ENCODE results near the gene IFT52. TPM values are rescaled to one million over a fixed set of nuclear protein-coding genes. Genes with fewer than 3 reads are reported as not detected.

The IFT52 gene, protein sequence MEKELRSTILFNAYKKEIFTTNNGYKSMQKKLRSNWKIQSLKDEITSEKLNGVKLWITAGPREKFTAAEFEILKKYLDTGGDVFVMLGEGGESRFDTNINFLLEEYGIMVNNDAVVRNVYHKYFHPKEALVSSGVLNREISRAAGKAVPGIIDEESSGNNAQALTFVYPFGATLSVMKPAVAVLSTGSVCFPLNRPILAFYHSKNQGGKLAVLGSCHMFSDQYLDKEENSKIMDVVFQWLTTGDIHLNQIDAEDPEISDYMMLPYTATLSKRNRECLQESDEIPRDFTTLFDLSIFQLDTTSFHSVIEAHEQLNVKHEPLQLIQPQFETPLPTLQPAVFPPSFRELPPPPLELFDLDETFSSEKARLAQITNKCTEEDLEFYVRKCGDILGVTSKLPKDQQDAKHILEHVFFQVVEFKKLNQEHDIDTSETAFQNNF
- total RNA-seq (2014; rRNA removed; shearing (Covaris generic)): 76.2 and 86.2 TPM in 2 replicates

DNA sequence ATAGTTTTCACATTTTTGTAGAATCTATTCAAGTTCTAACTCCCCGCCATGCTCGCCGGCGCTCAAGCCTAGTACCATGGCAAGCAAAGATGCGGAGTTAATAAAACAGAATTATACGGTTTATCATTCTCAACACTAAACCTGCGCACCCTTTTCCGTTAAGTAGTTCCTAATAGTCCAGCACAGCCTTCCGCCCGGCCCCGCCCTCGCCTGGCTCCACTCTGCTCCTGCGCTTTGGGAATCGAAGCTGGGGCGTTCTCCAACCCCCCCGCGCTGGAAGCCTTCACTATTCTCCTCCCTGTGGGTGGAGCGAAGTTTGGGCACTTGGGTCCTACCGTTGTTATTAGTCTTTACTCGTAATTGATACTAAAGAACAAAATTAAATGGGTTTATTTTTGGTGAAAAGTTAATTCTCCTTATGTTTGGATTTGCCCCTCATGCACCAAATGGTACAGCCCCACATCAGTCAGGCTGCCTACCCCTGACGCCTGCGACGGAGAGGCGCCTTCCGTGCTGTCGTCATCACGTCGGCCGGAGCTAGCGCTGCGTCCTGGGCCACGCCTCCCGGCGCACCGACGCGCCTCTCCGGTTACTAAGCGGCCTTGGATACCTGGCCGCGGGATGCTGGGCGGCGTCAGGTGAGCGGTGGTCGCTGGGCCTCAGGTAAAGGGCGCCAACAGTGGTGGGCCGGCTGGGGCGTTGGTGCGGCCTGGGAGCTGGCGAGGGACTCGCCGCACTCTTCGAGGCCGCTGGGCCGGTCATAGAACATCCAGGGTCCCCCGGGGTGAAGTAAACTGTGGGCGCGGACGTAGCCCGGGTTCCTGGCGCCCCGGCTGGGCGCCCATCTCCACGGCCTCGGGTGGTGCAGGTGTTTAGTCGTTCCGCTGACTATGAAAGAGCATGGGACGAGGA, at the start of gene IFT52:
IFT52 (plus strand) TSS at position 546 of the 912 bp plus-strand sequence. CDS start 3,762 bp downstream, outside the sequence.
- no peaks in the 10 kb centered on the region for H3K9me3 ChIP-seq (replicated peaks)
- H3K4me3 ChIP-seq: peak within 1 kb of the TSS; percentile 92
- peak within 1 kb of the TSS; percentile 88 for H3K27ac ChIP-seq
- H3K36me3 ChIP-seq: peaks cover 3% of the 10 kb centered on the region; the same call in 1 of the 2 replicates
- DNase-seq: peak; percentile 94 to 97
- peaks cover under 1% of the 10 kb centered on the region for H3K4me1 ChIP-seq
- no peaks in the 10 kb centered on the region for H3K27me3 ChIP-seq

DNA sequence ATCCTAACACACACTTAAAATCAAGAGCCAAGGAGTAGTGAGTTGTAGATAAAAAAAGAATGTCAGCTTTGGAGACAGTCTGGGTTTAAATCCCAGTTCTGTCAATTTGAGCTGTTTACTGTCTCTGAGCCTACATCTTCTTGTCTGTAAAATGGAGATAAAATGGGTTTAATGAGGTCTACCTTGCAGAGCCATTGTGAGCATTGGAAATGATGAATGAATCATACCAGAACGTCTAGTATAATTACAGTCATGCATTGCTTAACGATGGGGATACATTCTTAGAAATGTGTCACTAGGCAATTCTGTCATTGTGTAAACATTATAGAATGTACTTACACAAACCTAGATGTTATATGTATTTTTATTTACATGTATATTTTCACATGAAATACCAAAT, 49.5 kb upstream of the IFT52 start:
- no peaks in the 10 kb centered on the region for H3K4me1 ChIP-seq
- no peak for DNase-seq
- H3K27me3 ChIP-seq: no peaks in the 10 kb centered on the region
- H3K9me3 ChIP-seq (replicated peaks): no peaks in the 10 kb centered on the region
- no peak overlapping the region for H3K4me3 ChIP-seq
- H3K36me3 ChIP-seq: no peaks in the 10 kb centered on the region
- H3K27ac ChIP-seq: no peak overlapping the region

DNA sequence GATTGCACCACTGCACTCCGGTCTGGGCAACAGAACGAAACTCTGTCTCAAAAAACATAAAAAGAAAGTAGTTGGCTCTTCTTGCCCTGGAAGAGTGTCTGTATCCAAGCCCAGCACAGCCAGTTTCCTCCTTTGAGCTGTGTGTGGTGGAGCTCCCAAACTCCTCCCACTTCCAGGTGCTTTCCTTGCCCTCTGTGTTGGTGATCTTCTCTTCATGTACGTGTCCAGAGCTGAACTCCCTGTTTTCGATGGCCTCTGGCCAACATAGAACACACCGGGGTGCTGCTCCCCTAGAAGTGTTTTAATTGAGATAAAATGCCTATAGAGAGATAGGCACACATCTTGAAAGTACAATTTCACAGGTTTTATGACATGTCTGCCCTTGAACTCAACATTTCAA, 48.6 kb upstream of the IFT52 start:
- H3K9me3 ChIP-seq (replicated peaks): 0 out of 2 replicates have a peak, but pooled peaks cover 3% of the 10 kb centered on the region

DNA sequence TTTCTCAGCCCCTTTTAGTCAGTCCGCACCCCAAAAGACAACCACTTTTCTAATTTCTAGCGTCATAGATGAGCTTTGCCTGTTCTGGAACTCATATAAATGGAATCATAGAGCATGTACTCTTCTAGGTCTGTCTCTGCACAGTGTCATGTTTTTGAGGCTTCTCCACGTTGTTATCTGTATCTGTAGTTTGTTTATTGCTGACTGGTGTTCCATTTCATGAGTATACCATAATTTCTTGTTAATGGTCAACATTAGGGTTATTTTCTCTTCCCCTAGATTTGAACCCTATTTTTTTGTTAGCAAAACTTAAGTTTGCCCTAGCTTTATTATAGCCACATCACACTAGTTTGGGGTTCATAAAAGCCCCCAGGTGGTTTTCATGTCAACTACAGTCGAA, 48.1 kb upstream of the IFT52 start:
- peaks cover 8% of the 10 kb centered on the region for H3K9me3 ChIP-seq (replicated peaks)
- no peak overlapping the region for H3K4me3 ChIP-seq
- H3K36me3 ChIP-seq: no peaks in the 10 kb centered on the region
- DNase-seq: no peak
- H3K27ac ChIP-seq: no peak overlapping the region
- H3K4me1 ChIP-seq: no peaks in the 10 kb centered on the region
- no peaks in the 10 kb centered on the region for H3K27me3 ChIP-seq

More for the DNA sequence above, 48.6 kb upstream of the IFT52 start:
- no peak overlapping the region for H3K4me3 ChIP-seq
- H3K27ac ChIP-seq: no peak overlapping the region
- no peaks in the 10 kb centered on the region for H3K36me3 ChIP-seq
- H3K27me3 ChIP-seq: no peaks in the 10 kb centered on the region
- DNase-seq: no peak
- H3K4me1 ChIP-seq: no peaks in the 10 kb centered on the region

DNA sequence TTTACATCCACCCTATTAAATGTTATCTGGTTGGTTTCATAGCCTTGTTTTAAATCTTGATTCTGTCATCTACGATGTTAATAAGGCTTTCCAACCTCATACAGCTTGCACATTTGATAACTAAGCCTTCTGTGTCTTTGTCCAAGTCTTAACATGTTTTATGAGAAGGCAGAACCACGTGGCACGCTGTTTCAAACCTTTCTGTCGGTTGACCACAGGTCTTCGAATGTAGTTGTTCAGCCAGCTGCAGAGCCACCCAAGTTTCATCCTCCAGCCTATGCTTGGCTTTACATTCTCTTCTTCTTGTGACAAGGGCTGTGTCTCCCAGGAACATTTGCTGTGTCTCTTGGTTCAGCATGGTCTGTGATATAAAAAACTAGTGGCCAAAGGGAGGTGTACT, 47.6 kb upstream of the IFT52 start:
- no peak for DNase-seq
- Histone ChIP-seq H3K27ac (no peak overlapping the region), H3K36me3 (no peaks in the 10 kb centered on the region), H3K4me1 (no peaks in the 10 kb centered on the region), H3K27me3 (no peaks in the 10 kb centered on the region), H3K4me3 (no peak overlapping the region), H3K9me3 (replicated peaks) (peaks cover 9% of the 10 kb centered on the region)

DNA sequence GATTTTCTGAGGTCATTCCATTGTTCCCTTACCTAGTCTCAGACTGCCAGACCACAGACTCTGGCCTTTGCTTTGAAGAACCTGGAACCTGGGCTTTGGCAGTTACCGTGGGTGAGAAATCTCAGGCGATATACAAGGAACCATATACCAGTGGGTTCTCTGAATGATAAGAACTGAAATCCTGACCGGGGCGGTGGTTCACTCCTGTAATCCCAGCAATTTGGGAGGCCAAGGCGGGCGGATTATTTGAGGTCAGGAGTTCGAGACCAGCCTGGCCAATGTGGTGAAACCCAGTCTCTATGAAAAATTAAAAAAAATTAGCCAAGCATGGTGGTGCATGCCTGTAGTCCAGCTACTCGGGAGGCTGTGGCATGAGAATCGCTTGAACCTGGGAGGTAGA, 46.2 kb upstream of the IFT52 start:
- no peak overlapping the region for H3K4me3 ChIP-seq
- peaks cover 9% of the 10 kb centered on the region for H3K9me3 ChIP-seq (replicated peaks)
- H3K27me3 ChIP-seq: no peaks in the 10 kb centered on the region
- no peak overlapping the region for H3K27ac ChIP-seq
- H3K36me3 ChIP-seq: no peaks in the 10 kb centered on the region
- no peak for DNase-seq
- H3K4me1 ChIP-seq: no peaks in the 10 kb centered on the region

DNA sequence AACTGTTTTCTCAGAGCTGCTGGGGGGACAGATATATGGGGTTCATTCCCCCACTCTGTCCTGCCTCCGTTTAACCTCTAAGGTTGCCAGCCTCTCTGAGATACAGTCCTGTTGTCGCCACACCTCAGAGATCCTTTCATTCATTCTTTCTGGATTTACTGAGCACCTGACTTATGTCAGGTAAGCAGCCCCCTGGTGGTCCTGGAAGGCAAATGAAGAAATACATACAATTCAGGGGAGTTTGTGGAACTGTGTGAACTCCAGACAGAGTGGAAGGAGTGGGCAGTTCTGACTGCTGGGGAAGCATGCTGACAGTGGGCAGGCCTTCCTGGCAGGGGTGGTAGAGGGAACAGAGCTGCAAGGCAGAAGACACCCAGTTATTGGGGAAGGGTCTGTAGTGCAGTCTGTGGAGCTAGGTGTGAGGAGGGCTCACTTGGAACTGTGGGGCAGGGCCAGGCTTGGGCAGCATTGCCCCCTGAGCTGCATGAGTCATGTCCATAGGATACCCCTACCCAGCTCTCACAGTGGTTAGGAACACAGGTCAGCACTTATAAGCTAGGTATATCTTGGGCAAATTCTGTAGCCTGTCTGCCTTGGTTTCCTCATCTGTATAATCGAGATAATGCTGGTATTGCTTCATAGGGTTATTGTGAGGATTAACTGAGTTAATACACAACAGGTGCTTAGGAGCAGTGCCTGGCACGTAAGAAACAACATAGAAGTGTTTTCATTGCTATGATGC, 44.7 kb upstream of the IFT52 start:
- H3K27me3 ChIP-seq: no peaks in the 10 kb centered on the region
- H3K36me3 ChIP-seq: no peaks in the 10 kb centered on the region
- no peaks in the 10 kb centered on the region for H3K4me1 ChIP-seq
- H3K4me3 ChIP-seq: no peak overlapping the region
- peaks cover 9% of the 10 kb centered on the region for H3K9me3 ChIP-seq (replicated peaks)
- DNase-seq: no peak
- H3K27ac ChIP-seq: no peak overlapping the region

DNA sequence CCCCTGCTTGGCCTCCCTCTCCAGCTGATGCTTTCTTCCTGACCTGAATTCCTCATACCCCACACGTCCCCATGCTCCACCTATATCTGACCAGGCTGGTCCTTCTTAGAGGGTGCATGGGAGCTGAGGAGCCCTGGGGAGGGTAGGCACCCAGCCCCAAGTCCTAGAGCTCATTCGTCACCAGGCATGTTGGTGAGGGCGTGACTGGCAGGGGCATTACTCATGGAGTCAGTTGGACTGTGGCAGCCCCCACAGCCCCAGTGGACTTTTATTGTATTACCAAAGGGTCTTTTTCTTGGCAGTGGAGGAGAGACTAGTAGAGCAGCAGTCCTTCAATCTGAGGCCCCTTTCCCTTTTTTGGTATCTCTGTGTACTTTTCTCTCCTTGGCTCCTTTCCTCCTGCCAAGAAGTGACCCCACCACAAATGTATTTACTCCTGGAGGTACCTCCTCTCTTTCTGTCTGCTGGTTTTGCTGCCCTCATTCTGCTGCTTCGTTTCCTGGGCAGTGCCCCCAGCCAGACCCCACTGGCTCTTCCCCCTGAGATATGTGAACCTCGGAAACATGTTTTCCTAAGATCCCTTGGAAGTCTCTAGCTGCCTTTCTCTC, 42.4 kb upstream of the IFT52 start:
- no peak for DNase-seq
- peaks cover 9% of the 10 kb centered on the region for H3K9me3 ChIP-seq (replicated peaks)
- no peaks in the 10 kb centered on the region for H3K36me3 ChIP-seq

DNA sequence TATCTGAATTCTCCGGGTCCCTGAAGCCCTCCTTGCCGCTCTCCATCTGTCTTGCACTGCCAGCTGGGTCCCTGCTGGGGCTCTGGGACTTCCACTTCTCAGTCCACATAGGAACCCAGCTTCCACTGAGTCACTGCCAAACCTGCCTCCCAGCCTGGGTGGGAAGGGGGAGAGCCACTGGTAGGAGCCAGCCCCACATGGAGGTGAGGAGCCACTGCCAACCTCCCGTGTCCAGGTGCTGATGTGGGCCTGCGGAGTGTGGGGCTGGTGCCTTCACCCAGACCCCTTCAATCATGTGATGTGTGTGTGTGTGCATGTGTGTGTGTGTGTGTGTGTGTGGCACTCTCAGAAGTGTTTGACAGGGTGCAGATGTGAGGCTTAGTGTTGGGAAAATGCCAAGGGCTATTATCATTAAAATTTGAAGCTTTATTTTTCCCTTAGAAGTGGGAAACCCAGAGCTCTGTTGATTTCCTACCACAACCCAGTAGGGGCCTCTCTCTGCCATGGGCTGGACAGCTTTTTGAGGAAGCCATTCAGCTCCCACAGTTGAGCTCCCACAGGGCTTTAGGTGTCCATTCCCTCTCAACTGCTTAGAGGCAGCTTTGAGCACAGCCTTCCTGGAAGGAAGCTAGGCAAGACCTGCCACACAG, 41.2 kb upstream of the IFT52 start:
- DNase-seq: no peak
- H3K4me1 ChIP-seq: no peaks in the 10 kb centered on the region
- H3K27me3 ChIP-seq: no peaks in the 10 kb centered on the region
- no peak overlapping the region for H3K4me3 ChIP-seq
- H3K9me3 ChIP-seq (replicated peaks): peaks cover 9% of the 10 kb centered on the region
- no peaks in the 10 kb centered on the region for H3K36me3 ChIP-seq
- no peak overlapping the region for H3K27ac ChIP-seq

More for the DNA sequence above, 42.4 kb upstream of the IFT52 start:
- Histone ChIP-seq H3K27ac (no peak overlapping the region), H3K4me3 (no peak overlapping the region), H3K27me3 (no peaks in the 10 kb centered on the region), H3K4me1 (no peaks in the 10 kb centered on the region)

DNA sequence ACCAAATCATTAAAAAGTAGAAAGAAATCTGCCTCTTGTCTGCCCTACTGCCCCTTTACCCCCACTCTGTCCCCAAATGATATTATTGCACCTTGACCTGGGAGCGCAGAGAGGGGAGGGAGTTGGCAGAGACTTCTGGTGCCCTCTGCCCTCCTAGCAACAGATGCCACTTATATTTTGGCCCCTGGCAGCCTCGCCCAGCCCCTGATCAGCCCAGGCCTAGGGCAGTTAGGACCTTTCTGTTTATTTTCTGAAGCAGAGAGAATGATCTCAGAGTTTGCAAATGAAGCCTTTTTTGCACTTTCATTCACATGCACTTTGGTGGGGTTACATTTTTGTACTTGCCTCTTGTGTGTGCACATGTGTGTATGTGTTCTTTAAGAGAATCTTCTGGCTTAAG, 40.3 kb upstream of the IFT52 start:
- Histone ChIP-seq H3K4me3 (no peak overlapping the region), H3K27ac (no peak overlapping the region), H3K36me3 (no peaks in the 10 kb centered on the region), H3K4me1 (no peaks in the 10 kb centered on the region), H3K9me3 (replicated peaks) (peaks cover 9% of the 10 kb centered on the region), H3K27me3 (no peaks in the 10 kb centered on the region)
- no peak for DNase-seq

DNA sequence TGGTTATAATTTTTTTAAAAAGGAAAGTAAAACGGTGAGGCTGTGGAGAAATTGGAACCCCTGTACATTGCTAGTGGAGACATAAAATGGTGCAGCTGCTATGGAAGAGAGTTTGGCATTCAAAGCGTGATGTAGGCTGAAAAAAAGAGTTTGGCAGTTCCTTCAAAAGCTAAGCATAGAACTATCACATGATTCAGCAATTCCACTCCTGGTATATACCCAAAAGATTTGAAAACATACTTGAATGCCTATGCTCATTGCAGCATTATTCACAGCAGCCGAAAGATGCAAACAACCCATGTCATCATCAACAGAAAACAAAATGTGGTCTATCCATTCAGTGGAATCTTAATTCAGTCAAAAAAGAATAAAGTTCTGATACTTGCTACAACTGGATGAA, 36.4 kb upstream of the IFT52 start:
- Histone ChIP-seq H3K27me3 (no peaks in the 10 kb centered on the region), H3K27ac (no peak overlapping the region), H3K4me3 (no peak overlapping the region), H3K36me3 (no peaks in the 10 kb centered on the region), H3K4me1 (no peaks in the 10 kb centered on the region; the same call in 1 of the 2 replicates), H3K9me3 (replicated peaks) (no peaks in the 10 kb centered on the region)
- no peak for DNase-seq

DNA sequence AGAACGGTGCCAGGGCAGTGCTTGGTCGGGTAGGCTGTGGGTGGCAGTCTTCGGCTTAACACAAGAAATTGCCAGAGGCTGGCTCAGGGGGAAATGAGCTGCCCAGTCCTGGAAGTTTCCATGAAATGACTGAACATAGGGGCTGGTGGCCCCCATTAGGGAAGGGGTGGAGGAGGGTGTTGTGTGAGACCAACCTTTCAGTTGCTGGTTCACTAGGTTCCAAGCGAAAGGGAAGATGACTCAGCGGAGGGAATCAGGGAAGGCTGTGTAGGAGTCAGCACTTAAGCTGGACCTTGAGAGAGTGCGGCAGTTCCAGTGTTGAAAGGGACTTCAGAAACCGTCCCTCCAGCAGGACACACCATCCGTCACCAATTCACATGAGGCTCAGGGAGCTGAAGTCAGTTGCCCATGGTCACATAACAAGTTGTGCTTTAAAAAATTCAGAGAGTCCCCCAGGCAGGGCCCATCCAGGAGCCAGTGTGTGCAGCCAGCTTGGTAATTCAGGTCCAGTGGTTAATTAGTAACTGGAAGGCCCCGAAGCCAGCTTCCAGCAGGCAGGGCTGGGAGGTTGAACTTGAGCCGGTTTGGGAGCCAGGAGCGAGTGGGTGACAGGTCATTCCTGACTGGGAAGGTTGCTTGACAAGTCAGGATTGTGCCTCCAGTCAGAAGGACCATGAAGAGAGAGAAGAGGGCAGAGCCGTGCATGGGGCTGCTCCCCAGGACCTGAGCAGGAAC, 32.2 kb upstream of the IFT52 start, which contains the start of gene SGK2:
SGK2 (plus strand) TSS at position 616 of the 735 bp plus-strand sequence. CDS start 7,469 bp downstream, outside the sequence.
- no peak for DNase-seq
- H3K36me3 ChIP-seq: no peaks in the 10 kb centered on the region

More for the DNA sequence above, 32.2 kb upstream of the IFT52 start, which contains the start of gene SGK2:
- H3K27ac ChIP-seq: no peak within 1 kb of the TSS
- H3K27me3 ChIP-seq: no peaks in the 10 kb centered on the region
- no peaks in the 10 kb centered on the region; the same call in 1 of the 2 replicates for H3K4me1 ChIP-seq
- H3K9me3 ChIP-seq (replicated peaks): no peaks in the 10 kb centered on the region
- no peak within 1 kb of the TSS for H3K4me3 ChIP-seq
